Measurements from ENCODE around the gene NFIC.

- TF ChIP-seq CTCF (IDR thresholded peaks at IDR 0.05; ENCODE audit: low read depth, low read length, poor library complexity, severe bottlenecking) (no peak), EZH2phosphoT487 (IDR thresholded peaks at IDR 0.05; ENCODE audit: borderline replicate concordance, low read length) (no peak)
These were observed 16.2 kb upstream of the NFIC start for GRCh38 chr19:3350014-3350663.

Measured in DOHH2 (cell line).